Activated CD4-positive, alpha-beta T cell treated with anti-CD3 and anti-CD28 coated beads, Interleukin-2, amount 50 U/mL, for 16 hours (primary cell): ENCODE results near the gene CCT3.

Source experiments
- DNase-seq: peaks from one replicate; pipeline ENCODE4 v3.0.0-alpha.2; 2020

CCT3 gene

GRCh38 chr1:156276966-156277381 lies 61.1 kb downstream of the CCT3 start:
- DNase-seq, result no peak

GRCh38 chr1:156276532-156276931 lies 61.6 kb downstream of the CCT3 start:
- DNase-seq, result no peak

- no peak for DNase-seq
These were observed 67.8 kb downstream of the CCT3 start for GRCh38 chr1:156270314-156270713.

GRCh38 chr1:156268336-156268735 lies 69.8 kb downstream of the CCT3 start:
- DNase-seq, result no peak

- no peak for DNase-seq
These were observed 72.0 kb downstream of the CCT3 start for GRCh38 chr1:156266051-156266450.

- no peak for DNase-seq
These were observed 74.8 kb downstream of the CCT3 start for GRCh38 chr1:156263288-156263655.

- DNase-seq, result no peak
These were observed 75.4 kb downstream of the CCT3 start for GRCh38 chr1:156262461-156263287.

GRCh38 chr1:156260896-156261295 lies 77.2 kb downstream of the CCT3 start:
- DNase-seq, result no peak

GRCh38 chr1:156259805-156260204 lies 78.3 kb downstream of the CCT3 start:
- no peak for DNase-seq
